MCF 10A (cell line): ENCODE results near the gene PLOD2. TPM values are rescaled to one million over a fixed set of nuclear protein-coding genes. Genes with fewer than 3 reads are reported as not detected.
A peak's percentile ranks its signal among the peaks of the same experiment; 100 is the strongest.

Source experiments
- BruUV-seq: library from RNA; stranded (reverse); fragments of 400-500 nt; replicated peaks from 2 replicates; lab custom pipeline; 2021; lab: Mats Ljungman, UMichigan
- CTCF ChIA-PET: fragments of 300-600 bp; sonication (Branson Sonifier 250); formaldehyde crosslinking; extraction: SDS; loops from one replicate; lab custom pipeline; 2021; ENCODE audit warnings: antibody characterized with exemption, inconsistent platforms; lab: Yijun Ruan, JAX
- POLR2A ChIA-PET: fragments of 300-600, 350-650 bp; sonication (Branson Sonifier 250); formaldehyde crosslinking; extraction: SDS; loops from one replicate; lab custom pipeline; 2020; ENCODE audit warnings: antibody characterized with exemption, inconsistent platforms; lab: Yijun Ruan, JAX
- DNase-seq: peaks from one replicate; pipeline ENCODE4 v3.0.0-alpha.2; 2018; ENCODE audit not compliant: unreplicated experiment
- H3K27ac Mint-ChIP-seq: one replicate; pipeline ENCODE4 v1.8.0; 2022; ENCODE audit warnings: mild to moderate bottlenecking, low read depth, mixed read lengths; ENCODE audit not compliant: unreplicated experiment
- H3K27me3 Mint-ChIP-seq: one replicate; pipeline ENCODE4 v1.8.0; 2022; ENCODE audit warnings: mixed read lengths; ENCODE audit not compliant: insufficient read depth, unreplicated experiment
- H3K36me3 Mint-ChIP-seq: one replicate; pipeline ENCODE4 v1.8.0; 2022; ENCODE audit warnings: mild to moderate bottlenecking, moderate library complexity, mixed read lengths; ENCODE audit not compliant: insufficient read depth, unreplicated experiment
- H3K4me1 Mint-ChIP-seq: one replicate; pipeline ENCODE4 v1.8.0; 2022; ENCODE audit warnings: mixed read lengths; ENCODE audit not compliant: insufficient read depth, unreplicated experiment
- H3K4me3 Mint-ChIP-seq: one replicate; pipeline ENCODE4 v1.8.0; 2022; ENCODE audit warnings: mild to moderate bottlenecking, moderate library complexity, mixed read lengths; ENCODE audit not compliant: unreplicated experiment
- H3K9me3 Mint-ChIP-seq: one replicate; pipeline ENCODE4 v1.8.0; 2022; ENCODE audit warnings: mixed read lengths; ENCODE audit not compliant: unreplicated experiment
- CTCF ChIP-seq: fragments of 200-600 bp; IDR thresholded peaks from one replicate; pipeline ENCODE4 v1.8.0; 2022; ENCODE audit warnings: antibody characterized with exemption, mild to moderate bottlenecking; ENCODE audit not compliant: unreplicated experiment
- intact Hi-C: fragments of 100-400 bp; cut with micrococcal nuclease; formaldehyde crosslinking; loops from 2 replicates; pipeline ENCODE4 v1.14.1; 2022
- total RNA-seq: library from RNA; stranded (reverse); gene quantifications from 2 replicates; pipeline ENCODE4 v1.2.3, GENCODE V29; 2022

The PLOD2 gene
- total RNA-seq, 1 experiment from 2014 or later, result 149 TPM

- Mint-ChIP-seq H3K4me3 (no peak overlapping the region), H3K27me3 (no peaks in the 10 kb centered on the region), H3K4me1 (peaks cover 49% of the 10 kb centered on the region), H3K9me3 (no peaks in the 10 kb centered on the region), H3K27ac (peak overlapping the region; percentile 35), H3K36me3 (peaks cover 6% of the 10 kb centered on the region)
- ChIA-PET CTCF (interaction anchor here (0.6 kb wide), 1 partner anchor 38 kb away, joined by 3 read pairs; no protein-coding TSS in a partner anchor), POLR2A (interaction anchor here (0.7 kb wide), 1 partner anchor 30 kb away, joined by 3 read pairs; the partner anchor contains the start of gene PLOD2)
- intact Hi-C loops, result no loop called here
- no TSS peak for BruUV-seq
- DNase-seq, result no peak
- TF ChIP-seq CTCF, result no peak
Measured at GRCh38 chr3:146130881-146131371, 30.1 kb downstream of the PLOD2 start.

- H3K27ac Mint-ChIP-seq, result no peak overlapping the region
- no peaks in the 10 kb centered on the region for H3K27me3 Mint-ChIP-seq
- no peak for TF ChIP-seq CTCF
- POLR2A ChIA-PET, result interaction anchor here (1.4 kb wide), 1 partner anchor 16 kb away, joined by 4 read pairs; no protein-coding TSS in a partner anchor
- peaks cover 52% of the 10 kb centered on the region for H3K4me1 Mint-ChIP-seq
- peaks cover 6% of the 10 kb centered on the region for H3K36me3 Mint-ChIP-seq
- H3K9me3 Mint-ChIP-seq, result no peaks in the 10 kb centered on the region
- no peak overlapping the region for H3K4me3 Mint-ChIP-seq
- CTCF ChIA-PET, result no interaction called here
- BruUV-seq, result no TSS peak
- no peak for DNase-seq
- intact Hi-C loops, result loop anchor here (5.0 kb wide), 1 partner anchor 33 kb away; the partner anchor contains the start of gene PLOD2
Measured at GRCh38 chr3:146129750-146130149, 31.2 kb downstream of the PLOD2 start.

- no peak for TF ChIP-seq CTCF
- no TSS peak for BruUV-seq
- ChIA-PET CTCF (no interaction called here), POLR2A (interaction anchor here (0.6 to 1.4 kb wide), 4 partner anchors 8 to 30 kb away, joined by 3 to 4 read pairs (median 3); no protein-coding TSS in a partner anchor)
- no peak overlapping the region for H3K4me3 Mint-ChIP-seq
- H3K27me3 Mint-ChIP-seq, result no peaks in the 10 kb centered on the region
- H3K36me3 Mint-ChIP-seq, result peaks cover 6% of the 10 kb centered on the region
- H3K4me1 Mint-ChIP-seq, result peaks cover 50% of the 10 kb centered on the region
- intact Hi-C loops, result loop anchor here (5.0 kb wide), 1 partner anchor 33 kb away; the partner anchor contains the start of gene PLOD2
- H3K27ac Mint-ChIP-seq, result peak overlapping the region; percentile 66
- no peaks in the 10 kb centered on the region for H3K9me3 Mint-ChIP-seq
- DNase-seq, result no peak
Measured at GRCh38 chr3:146128939-146129338, 32.0 kb downstream of the PLOD2 start.

- peaks cover 44% of the 10 kb centered on the region for H3K4me1 Mint-ChIP-seq
- ChIA-PET CTCF (no interaction called here), POLR2A (interaction anchor here (0.7 to 1.5 kb wide), 4 partner anchors 14 to 66 kb away, joined by 3 to 4 read pairs (median 3); no protein-coding TSS in a partner anchor)
- H3K36me3 Mint-ChIP-seq, result peaks cover 10% of the 10 kb centered on the region
- TF ChIP-seq CTCF, result no peak
- intact Hi-C loops, result loop anchor here (5.0 kb wide), 1 partner anchor 34 kb away; the partner anchor contains the start of gene PLOD2
- no peak for DNase-seq
- no TSS peak for BruUV-seq
- H3K27ac Mint-ChIP-seq, result no peak overlapping the region
- no peak overlapping the region for H3K4me3 Mint-ChIP-seq
- H3K9me3 Mint-ChIP-seq, result no peaks in the 10 kb centered on the region
- H3K27me3 Mint-ChIP-seq, result no peaks in the 10 kb centered on the region
Measured at GRCh38 chr3:146128179-146128578, 32.8 kb downstream of the PLOD2 start.
